Stomach (tissue), 9 donors: Measurements from ENCODE around the gene TAS2R8. TPM values are rescaled to one million over a fixed set of nuclear protein-coding genes. Genes with fewer than 3 reads are reported as not detected.

Source experiments
- DNase-seq, 2 donors: peaks; one replicate each; pipeline versions ENCODE4 v3.0.0 to v3.0.0-alpha.2; 2013 to 2019
- H3K27ac ChIP-seq, 5 donors: fragments of 200-600 bp in 4 of 5; sonication (generic) in 4 of 5; one replicate each; pipeline ENCODE4 v1.5.1; 2013 to 2019; ENCODE audit warnings: mild to moderate bottlenecking in 1 of 5, moderate library complexity in 1 of 5
- H3K27me3 ChIP-seq, 3 donors: fragments of 200-600 bp; sonication (generic); one replicate each; pipeline ENCODE4 v1.5.1; 2017 to 2019; ENCODE audit warnings: mixed run types in 1 of 3
- H3K36me3 ChIP-seq, 4 donors: fragments of 200-600 bp; sonication (generic); 1 replicate in 3 of 4; 2 replicates in 1 of 4; pipeline ENCODE4 v1.5.1; 2016 to 2019
- H3K4me1 ChIP-seq, 4 donors: fragments of 200-600 bp; sonication (generic); one replicate each; pipeline ENCODE4 v1.5.1; 2016 to 2019
- H3K4me3 ChIP-seq, 4 donors: fragments of 200-600 bp; sonication (generic) in 3 of 4; one replicate each; pipeline ENCODE4 v1.5.1; 2016 to 2019; ENCODE audit warnings: mild to moderate bottlenecking in 1 of 4
- H3K9me3 ChIP-seq, 4 donors: fragments of 200-600 bp; sonication (generic); one replicate each; pipeline ENCODE4 v1.5.1; 2016 to 2019
- CTCF ChIP-seq, 7 experiments: fragments of 450-650 bp in 4 of 7; fragments of 200-600 bp in 3 of 7; sonication (generic) in 3 of 7; IDR thresholded peaks; one replicate each; pipeline ENCODE4 v1.5.1; 2016 to 2019; ENCODE audit warnings: antibody characterized with exemption in 7 of 7, control low read depth in 2 of 7, mild to moderate bottlenecking in 1 of 7
- EP300 ChIP-seq: sonication (generic); formaldehyde crosslinking; IDR thresholded peaks from one replicate; pipeline ENCODE4 v1.6.1; 2017; ENCODE audit warnings: antibody characterized with exemption
- POLR2A ChIP-seq, 4 donors: fragments of 450-650 bp; IDR thresholded peaks; one replicate each; pipeline ENCODE4 v1.6.1; 2016; ENCODE audit warnings: antibody characterized with exemption in 4 of 4, control low read depth in 2 of 4, mild to moderate bottlenecking in 1 of 4, moderate library complexity in 1 of 4
- POLR2AphosphoS5 ChIP-seq, 3 donors: sonication (generic); formaldehyde crosslinking; IDR thresholded peaks; one replicate each; pipeline ENCODE4 v1.6.1; 2016; ENCODE audit warnings: antibody characterized with exemption in 3 of 3
- WGBS, 5 donors: extraction: QIAGEN DNeasy Blood & Tissue Kit in 3 of 5; methylation state at CpG; one replicate each; pipeline versions ENCODE4 v1.1.5 to v1.1.7; 2013 to 2018; 5-methylcytosine and 5-hydroxymethylcytosine counted together
- intact Hi-C: fragments of 100-400 bp; cut with DNase I; formaldehyde crosslinking; loops from one replicate; pipeline ENCODE4 v1.15.1; 2023; ENCODE audit warnings: low total_unique reads
- polyA plus RNA-seq, 3 donors: library from polyadenylated mRNA; stranded (reverse); fragments of 200-250 nt; gene quantifications; one replicate each; pipeline ENCODE4 v1.2.3, GENCODE V29; 2013
- small RNA-seq, 4 donors: library from RNA; depleted of rRNA; stranded (forward); fragments of <200 nt; gene quantifications; one replicate each; pipeline ENCODE3, GENCODE V24; 2016
- total RNA-seq, 5 donors: library from RNA; depleted of rRNA; stranded (reverse); fragments of >200 nt; gene quantifications; one replicate each; pipeline versions ENCODE4 v1.1.0 to v1.2.3, GENCODE V29; 2014 to 2016
- donor health status: healthy with polysubstance abuse.
- donor health status: Bipolar disorder and iron deficiency.
- donor health status: healthy.

The TAS2R8 gene
- total and polyA plus RNA-seq, 8 donors = not detected

- Histone ChIP-seq H3K9me3 (no peaks in the 10 kb centered on the region), H3K27ac (no peak overlapping the region), H3K4me3 (no peak overlapping the region), H3K27me3 (peaks cover 0 to 4% (median 0%) of the 10 kb centered on the region in 3 donors), H3K36me3 (no peaks in the 10 kb centered on the region), H3K4me1 (no peaks in the 10 kb centered on the region)
- no peak for DNase-seq
- intact Hi-C loops = no loop called here
- TF ChIP-seq EP300 (no peak), POLR2AphosphoS5 (IDR thresholded peaks at IDR 0.05) (no peak), CTCF (IDR thresholded peaks at IDR 0.05) (no peak), POLR2A (IDR thresholded peaks at IDR 0.05) (no peak)
- 78 to 89% (median 82%) methylated on average over 2 of the region's 2 CpGs for WGBS, 5 donors
These were observed 28.0 kb downstream of the TAS2R8 start for GRCh38 chr12:10779103-10779502.

- H3K36me3 ChIP-seq = no peaks in the 10 kb centered on the region
- peaks cover 0 to 45% (median 6%) of the 10 kb centered on the region in 3 donors for H3K27me3 ChIP-seq
- no peak overlapping the region for H3K27ac ChIP-seq
- TF ChIP-seq EP300 = no peak
- TF ChIP-seq POLR2AphosphoS5 (IDR thresholded peaks at IDR 0.05) = no peak
- TF ChIP-seq POLR2A (IDR thresholded peaks at IDR 0.05) = no peak
- peak in 5 of 7 experiments; percentile 37 to 68 (median 60) for TF ChIP-seq CTCF (IDR thresholded peaks at IDR 0.05)
- H3K4me1 ChIP-seq = no peaks in the 10 kb centered on the region
- 0 to 2% (median 2%) methylated on average over 1 of the region's 1 CpG for WGBS, 5 donors
- H3K9me3 ChIP-seq = no peaks in the 10 kb centered on the region
- intact Hi-C loops = loop anchor here (5.0 kb wide), 2 partner anchors 431 to 716 kb away; no protein-coding TSS in a partner anchor
- DNase-seq = peak in 1 of 2 donors; percentile 64
- no peak overlapping the region for H3K4me3 ChIP-seq
These were observed 35.9 kb downstream of the TAS2R8 start for GRCh38 chr12:10771132-10771733.

DNA sequence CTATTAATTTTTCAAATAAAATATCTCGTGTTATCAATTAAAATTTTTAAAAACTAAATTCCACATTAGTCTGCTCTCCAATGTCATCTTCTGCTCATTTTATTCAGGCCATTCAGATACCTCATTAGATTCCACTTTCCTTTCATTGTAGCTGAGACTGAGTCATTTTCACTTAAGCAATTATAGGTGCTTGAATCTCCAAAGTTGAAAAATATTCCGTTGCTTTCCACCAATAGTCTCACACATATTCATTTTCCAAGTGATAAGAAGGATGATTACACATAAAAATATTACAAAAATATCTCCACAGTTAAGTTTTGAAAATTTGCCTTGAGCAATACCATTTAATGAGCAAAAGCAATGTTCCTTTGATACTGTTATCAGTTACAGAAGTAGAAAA is 47.4 kb downstream of the TAS2R8 start:
- Histone ChIP-seq H3K4me3 (no peak overlapping the region), H3K27ac (no peak overlapping the region), H3K4me1 (no peaks in the 10 kb centered on the region), H3K27me3 (peaks cover 0 to 30% (median 5%) of the 10 kb centered on the region in 3 donors), H3K36me3 (no peaks in the 10 kb centered on the region), H3K9me3 (peaks cover 7 to 20% (median 18%) of the 10 kb centered on the region in 4 donors)
- intact Hi-C loops = loop anchor here (10.0 kb wide), 1 partner anchor 145 kb away; the partner anchor contains the start of gene MAGOHB
- TF ChIP-seq CTCF (IDR thresholded peaks at IDR 0.05) (no peak), POLR2AphosphoS5 (IDR thresholded peaks at IDR 0.05) (no peak), POLR2A (IDR thresholded peaks at IDR 0.05) (no peak), EP300 (no peak)
- DNase-seq = no peak
- WGBS, 5 donors = 16 to 34% (median 28%) methylated on average over 2 of the region's 2 CpGs

- TF ChIP-seq EP300 = no peak
- TF ChIP-seq POLR2AphosphoS5 (IDR thresholded peaks at IDR 0.05) = no peak
- TF ChIP-seq CTCF (IDR thresholded peaks at IDR 0.05) = no peak
- TF ChIP-seq POLR2A (IDR thresholded peaks at IDR 0.05) = no peak
- no peaks in the 10 kb centered on the region for H3K4me1 ChIP-seq
- DNase-seq = no peak
- 79 to 88% (median 85%) methylated on average over 4 of the region's 4 CpGs for WGBS, 5 donors
- no peak overlapping the region for H3K4me3 ChIP-seq
- no peak overlapping the region for H3K27ac ChIP-seq
- H3K27me3 ChIP-seq = peaks cover 0 to 15% (median 5%) of the 10 kb centered on the region in 3 donors
- H3K36me3 ChIP-seq = no peaks in the 10 kb centered on the region
- intact Hi-C loops = loop anchor here (10.0 kb wide), 1 partner anchor 141 kb away; the partner anchor contains the start of gene MAGOHB
- peaks cover 7 to 20% (median 18%) of the 10 kb centered on the region in 4 donors for H3K9me3 ChIP-seq
These were observed 50.9 kb downstream of the TAS2R8 start for GRCh38 chr12:10756194-10756593.

Small RNAs within 50 kb of the gene (small RNA-seq; reads per million reads assigned to genes)
- 0 to 0.15 (median 0) reads per million in 4 donors for gene PRR4

Other genes starting within 250 kb of the TAS2R8 start
- gene MAGOHB, start 193.7 kb downstream of the TAS2R8 start, total RNA-seq = 10 to 100 TPM in 2 of 5 donors, 1 to 10 TPM in 2, under 1 TPM in 1; 0.58 to 33.2 (median 7.2) TPM
- 10 to 100 TPM; 24.0 to 26.7 (median 25.1) TPM for gene MAGOHB, start 193.7 kb downstream of the TAS2R8 start, polyA plus RNA-seq
- 10 to 100 TPM in 3 of 5 donors, 1 to 10 TPM in 2; 2.3 to 23.7 (median 12.0) TPM for gene STYK1, start 133.2 kb downstream of the TAS2R8 start, total RNA-seq
- 1 to 10 TPM; 2.5 to 4.4 (median 4.3) TPM for gene STYK1, start 133.2 kb downstream of the TAS2R8 start, polyA plus RNA-seq
- 100 to 1,000 TPM; 159 to 585 (median 324) TPM for gene YBX3, start 84.0 kb downstream of the TAS2R8 start, total RNA-seq
- gene YBX3, start 84.0 kb downstream of the TAS2R8 start, polyA plus RNA-seq = 100 to 1,000 TPM; 158 to 302 (median 214) TPM
- gene TAS2R7, start 4.7 kb downstream of the TAS2R8 start, total RNA-seq = not detected
- gene TAS2R7, start 4.7 kb downstream of the TAS2R8 start, polyA plus RNA-seq = not detected
- under 1 TPM in 1 of 5 donors, not detected in 4; 0.73 TPM for gene TAS2R9, start 2.9 kb upstream of the TAS2R8 start, total RNA-seq
- gene TAS2R9, start 2.9 kb upstream of the TAS2R8 start, polyA plus RNA-seq = not detected
- gene TAS2R10, start 19.1 kb upstream of the TAS2R8 start, total RNA-seq = 1 to 10 TPM in 2 of 5 donors, not detected in 3; 1.0 to 3.5 TPM
- not detected for gene TAS2R10, start 19.1 kb upstream of the TAS2R8 start, polyA plus RNA-seq
- gene PRR4, start 42.2 kb upstream of the TAS2R8 start, total RNA-seq = 100 to 1,000 TPM in 1 of 5 donors, 1 to 10 TPM in 1, under 1 TPM in 1, not detected in 2; 0.87 to 334 (median 3.5) TPM
- gene PRR4, start 42.2 kb upstream of the TAS2R8 start, polyA plus RNA-seq = 1 to 10 TPM; 2.1 to 6.5 (median 2.6) TPM
- gene PRH1, start 77.0 kb upstream of the TAS2R8 start, total RNA-seq = 10 to 100 TPM; 10.4 to 77.6 (median 24.1) TPM
- 1 to 10 TPM; 1.5 to 2.6 (median 2.1) TPM for gene PRH1, start 77.0 kb upstream of the TAS2R8 start, polyA plus RNA-seq
- gene TAS2R13, start 102.3 kb upstream of the TAS2R8 start, total RNA-seq = 10 to 100 TPM in 1 of 5 donors, 1 to 10 TPM in 3, under 1 TPM in 1; 0.58 to 13.0 (median 3.0) TPM
- gene TAS2R13, start 102.3 kb upstream of the TAS2R8 start, polyA plus RNA-seq = not detected
- not detected for gene PRH2, start 122.0 kb upstream of the TAS2R8 start, total RNA-seq
- gene PRH2, start 122.0 kb upstream of the TAS2R8 start, polyA plus RNA-seq = under 1 TPM in 1 of 3 donors, not detected in 2; 0.45 TPM
- 10 to 100 TPM in 1 of 5 donors, 1 to 10 TPM in 2, not detected in 2; 1.7 to 17.3 (median 1.8) TPM for gene TAS2R14, start 132.0 kb upstream of the TAS2R8 start, total RNA-seq
- 1 to 10 TPM in 1 of 3 donors, under 1 TPM in 2; 0.19 to 2.1 (median 0.31) TPM for gene TAS2R14, start 132.0 kb upstream of the TAS2R8 start, polyA plus RNA-seq
- 1 to 10 TPM in 2 of 5 donors, not detected in 3; 2.9 to 7.7 TPM for gene TAS2R50, start 179.6 kb upstream of the TAS2R8 start, total RNA-seq
- not detected for gene TAS2R50, start 179.6 kb upstream of the TAS2R8 start, polyA plus RNA-seq
- gene TAS2R20, start 191.0 kb upstream of the TAS2R8 start, total RNA-seq = 10 to 100 TPM in 2 of 5 donors, 1 to 10 TPM in 1, not detected in 2; 4.9 to 11.6 (median 11.4) TPM
- under 1 TPM in 1 of 3 donors, not detected in 2; 0.35 TPM for gene TAS2R20, start 191.0 kb upstream of the TAS2R8 start, polyA plus RNA-seq
- 10 to 100 TPM in 2 of 5 donors, under 1 TPM in 1, not detected in 2; 0.89 to 21.8 (median 12.3) TPM for gene TAS2R19, start 215.3 kb upstream of the TAS2R8 start, total RNA-seq
- gene TAS2R19, start 215.3 kb upstream of the TAS2R8 start, polyA plus RNA-seq = under 1 TPM in 1 of 3 donors, not detected in 2; 0.30 TPM
- gene TAS2R31, start 224.1 kb upstream of the TAS2R8 start, total RNA-seq = 10 to 100 TPM in 2 of 5 donors, 1 to 10 TPM in 1, not detected in 2; 7.7 to 27.2 (median 19.6) TPM
- gene TAS2R31, start 224.1 kb upstream of the TAS2R8 start, polyA plus RNA-seq = under 1 TPM in 1 of 3 donors, not detected in 2; 0.33 TPM